Lower leg skin (tissue), 3 donors: Measurements from ENCODE around the gene PTCSC3.

Experiments used
- CTCF ChIP-seq, 3 donors: fragments of 450-650 bp; IDR thresholded peaks; one replicate each; pipeline ENCODE4 v1.5.1; 2016; ENCODE audit warnings: antibody characterized with exemption in 3 of 3, mild to moderate bottlenecking in 3 of 3, moderate library complexity in 2 of 3
- POLR2A ChIP-seq, 2 donors: fragments of 450-650 bp; IDR thresholded peaks; one replicate each; pipeline ENCODE4 v1.6.1; 2016 to 2017; ENCODE audit warnings: antibody characterized with exemption in 2 of 2, mild to moderate bottlenecking in 1 of 2, moderate library complexity in 1 of 2

GRCh38 chr14:36181417-36181816 lies 4.9 kb upstream of the PTCSC3 start:
- TF ChIP-seq CTCF (IDR thresholded peaks at IDR 0.05) (no peak), POLR2A (IDR thresholded peaks at IDR 0.05) (no peak)
